GM12873 (cell line): Measurements from ENCODE around the gene OCA2.

Experiments used
- CTCF ChIP-seq: IDR thresholded peaks from 2 replicates; pipeline ENCODE4 v1.5.1; 2012; ENCODE audit warnings: low read depth, mild to moderate bottlenecking, moderate library complexity, low read length, control low read depth; ENCODE audit not compliant: insufficient read depth; ENCODE audit errors: missing control alignments

OCA2 gene

GRCh38 chr15:27993544-27993943, 105.6 kb downstream of the OCA2 start:
- TF ChIP-seq CTCF, result no peak

- no peak for TF ChIP-seq CTCF
These were observed 108.3 kb downstream of the OCA2 start for GRCh38 chr15:27990521-27991515.

GRCh38 chr15:27989838-27990237, 109.3 kb downstream of the OCA2 start:
- TF ChIP-seq CTCF, result no peak

GRCh38 chr15:27989427-27989826, 109.7 kb downstream of the OCA2 start:
- no peak for TF ChIP-seq CTCF

GRCh38 chr15:27985099-27985498, 114.0 kb downstream of the OCA2 start:
- TF ChIP-seq CTCF, result no peak

GRCh38 chr15:27983496-27983895, 115.6 kb downstream of the OCA2 start:
- no peak for TF ChIP-seq CTCF

GRCh38 chr15:27977696-27978095, 121.4 kb downstream of the OCA2 start:
- TF ChIP-seq CTCF, result no peak
